OCI-LY1 (cell line): ENCODE data around the gene TCF7.

Source experiments
- CTCF ChIP-seq: fragments of 200-600 bp; sonication (generic), shearing (Covaris generic); IDR thresholded peaks from 2 replicates; pipeline ENCODE4 v1.5.1; 2017; ENCODE audit warnings: mild to moderate bottlenecking, antibody characterized with exemption, low read length, moderate library complexity, mixed read lengths
- EZH2 ChIP-seq: fragments of 200-600 bp; sonication (generic), shearing (Covaris generic); IDR thresholded peaks from 2 replicates; pipeline ENCODE4 v1.8.0; 2017; ENCODE audit warnings: borderline replicate concordance, mixed run types, mild to moderate bottlenecking, antibody characterized with exemption, low read length, moderate library complexity, mixed read lengths

GRCh38 chr5:134097211-134097749 is 17.2 kb upstream of the TCF7 start:
- TF ChIP-seq CTCF (no peak), EZH2 (no peak)
